Stimulated activated CD8-positive, alpha-beta memory T cell treated with anti-CD3 and anti-CD28 coated beads, Interleukin-15, amount 100 ng/mL, for 1 hour (primary cell): Measurements from ENCODE around the gene MLEC.

Source experiments
- DNase-seq: peaks from one replicate; pipeline ENCODE4 v3.0.0-alpha.2; 2020; ENCODE audit warnings: low read depth

MLEC gene

GRCh38 chr12:120686690-120687577, at the start of gene MLEC:
Gene MLEC (plus strand): TSS chr12:120687149. CDS start chr12:120687297, 148 bp downstream.
- DNase-seq = peak; percentile 98

- peak; percentile 44 for DNase-seq
Observed at GRCh38 chr12:120639771-120640721, 46.9 kb upstream of the MLEC start, which contains the start of gene CABP1. Gene CABP1 (plus strand): TSS chr12:120640626. CDS start chr12:120640686, 60 bp downstream.

- peak; percentile 22 for DNase-seq
Observed at GRCh38 chr12:120640861-120641833, 45.8 kb upstream of the MLEC start.

- no peak for DNase-seq
Observed at GRCh38 chr12:120642121-120642520, 44.8 kb upstream of the MLEC start.

GRCh38 chr12:120642826-120643225, 44.1 kb upstream of the MLEC start:
- no peak for DNase-seq

- no peak for DNase-seq
Observed at GRCh38 chr12:120643574-120643973, 43.4 kb upstream of the MLEC start.

GRCh38 chr12:120646044-120646443, 40.9 kb upstream of the MLEC start:
- no peak for DNase-seq

GRCh38 chr12:120647375-120647755, 39.6 kb upstream of the MLEC start:
- DNase-seq = no peak

GRCh38 chr12:120649442-120650232, 37.3 kb upstream of the MLEC start:
- no peak for DNase-seq

- DNase-seq = no peak
Observed at GRCh38 chr12:120650233-120650690, 36.7 kb upstream of the MLEC start.

- DNase-seq = no peak
Observed at GRCh38 chr12:120651821-120652220, 35.1 kb upstream of the MLEC start.

- no peak for DNase-seq
Observed at GRCh38 chr12:120652656-120653435, 34.1 kb upstream of the MLEC start.

- no peak for DNase-seq
Observed at GRCh38 chr12:120653611-120654010, 33.3 kb upstream of the MLEC start.

GRCh38 chr12:120654656-120655055, 32.3 kb upstream of the MLEC start:
- DNase-seq = no peak

- DNase-seq = no peak
Observed at GRCh38 chr12:120656008-120656407, 30.9 kb upstream of the MLEC start.

- DNase-seq = no peak
Observed at GRCh38 chr12:120658286-120659150, 28.4 kb upstream of the MLEC start.

- DNase-seq = no peak
Observed at GRCh38 chr12:120659151-120659525, 27.8 kb upstream of the MLEC start.

- DNase-seq = no peak
Observed at GRCh38 chr12:120661432-120661831, 25.5 kb upstream of the MLEC start.

GRCh38 chr12:120662879-120663278, 24.1 kb upstream of the MLEC start:
- no peak for DNase-seq
